Measurements from ENCODE around the gene COL13A1.

DNA sequence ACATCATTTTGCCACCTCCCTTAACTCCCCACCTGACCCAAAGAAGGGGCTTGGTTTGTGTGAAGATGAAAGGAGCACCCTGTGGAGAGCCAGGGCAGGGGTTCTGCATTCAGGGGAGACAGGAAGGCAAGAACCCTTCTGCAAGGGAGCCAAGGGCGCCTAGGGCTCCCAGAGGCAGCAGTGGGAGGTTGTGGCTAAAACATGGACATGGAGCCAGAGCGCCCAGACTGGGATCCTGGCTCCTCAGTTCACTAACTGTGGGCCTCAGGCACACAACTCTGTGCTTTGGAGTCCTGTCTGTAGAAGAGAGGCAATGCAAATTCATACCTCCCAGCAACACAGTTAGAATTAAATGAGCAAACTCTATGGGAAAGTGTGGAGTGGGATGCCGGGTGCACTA, 127.9 kb downstream of the COL13A1 start:
- TF ChIP-seq, protein P1, sequence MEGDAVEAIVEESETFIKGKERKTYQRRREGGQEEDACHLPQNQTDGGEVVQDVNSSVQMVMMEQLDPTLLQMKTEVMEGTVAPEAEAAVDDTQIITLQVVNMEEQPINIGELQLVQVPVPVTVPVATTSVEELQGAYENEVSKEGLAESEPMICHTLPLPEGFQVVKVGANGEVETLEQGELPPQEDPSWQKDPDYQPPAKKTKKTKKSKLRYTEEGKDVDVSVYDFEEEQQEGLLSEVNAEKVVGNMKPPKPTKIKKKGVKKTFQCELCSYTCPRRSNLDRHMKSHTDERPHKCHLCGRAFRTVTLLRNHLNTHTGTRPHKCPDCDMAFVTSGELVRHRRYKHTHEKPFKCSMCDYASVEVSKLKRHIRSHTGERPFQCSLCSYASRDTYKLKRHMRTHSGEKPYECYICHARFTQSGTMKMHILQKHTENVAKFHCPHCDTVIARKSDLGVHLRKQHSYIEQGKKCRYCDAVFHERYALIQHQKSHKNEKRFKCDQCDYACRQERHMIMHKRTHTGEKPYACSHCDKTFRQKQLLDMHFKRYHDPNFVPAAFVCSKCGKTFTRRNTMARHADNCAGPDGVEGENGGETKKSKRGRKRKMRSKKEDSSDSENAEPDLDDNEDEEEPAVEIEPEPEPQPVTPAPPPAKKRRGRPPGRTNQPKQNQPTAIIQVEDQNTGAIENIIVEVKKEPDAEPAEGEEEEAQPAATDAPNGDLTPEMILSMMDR (IDR thresholded peaks at IDR 0.05) = no peak
- no peak for TF ChIP-seq POLR2AphosphoS5 (IDR thresholded peaks at IDR 0.05)
- no peak for TF ChIP-seq POLR2A (IDR thresholded peaks at IDR 0.05)
- no peak for TF ChIP-seq EP300 (IDR thresholded peaks at IDR 0.05)

Data from suprapubic skin (tissue), 4 donors.